Occipital lobe (tissue), 2 donors: Measurements from ENCODE around the gene SDK2. TPM values are rescaled to one million over a fixed set of nuclear protein-coding genes. Genes with fewer than 3 reads are reported as not detected.

Experiments
- DNase-seq: peaks from one replicate; lab custom pipeline; 2025; lab: John Stamatoyannopoulos, UW
- total RNA-seq: library from RNA; depleted of rRNA; stranded (reverse); fragments of >200 nt; gene quantifications from one replicate; pipeline ENCODE4 v1.2.3, GENCODE V29; 2014

SDK2 gene
- total RNA-seq, 1 donor from 2014 or later: 6.9 TPM

DNA sequence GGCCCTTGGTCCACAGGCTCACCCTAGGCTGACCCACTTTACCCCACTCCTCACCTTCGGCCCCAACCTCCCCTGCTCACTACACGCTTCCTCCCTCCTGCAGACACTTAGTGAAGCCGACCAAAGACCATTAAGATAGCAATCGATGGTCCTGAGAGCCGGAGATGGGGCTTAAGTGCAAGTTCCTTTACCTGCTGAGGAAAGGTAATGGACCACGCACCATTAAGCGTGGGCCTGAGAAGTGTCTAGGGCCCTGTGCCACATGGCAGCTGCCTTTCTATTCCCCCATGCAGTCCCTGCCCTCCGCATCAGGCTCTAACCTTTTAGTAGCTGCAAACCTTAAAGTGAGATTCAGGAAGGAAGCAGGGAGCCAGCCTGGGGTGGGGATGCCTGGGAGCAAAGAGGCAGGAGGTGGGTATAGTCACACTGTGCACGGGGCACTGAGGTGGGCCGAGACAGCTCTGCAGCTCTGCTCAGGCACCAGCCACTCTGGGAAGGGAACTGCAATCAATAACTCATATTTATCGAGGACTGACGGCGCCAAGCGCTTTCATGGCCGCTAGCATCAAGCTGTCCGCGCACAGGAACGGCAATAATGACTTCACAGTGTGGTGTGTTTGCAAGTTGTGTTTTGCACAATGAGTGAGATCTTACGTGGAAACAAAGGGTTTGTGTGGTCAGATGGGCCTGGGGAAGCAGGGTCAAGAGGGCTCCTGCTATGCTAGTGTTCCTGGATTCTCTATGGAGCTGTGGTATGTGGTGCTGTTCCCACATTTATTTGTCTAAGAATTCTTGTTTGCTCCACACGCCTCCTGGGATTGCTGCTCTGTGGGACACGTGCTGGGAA lies 247.6 kb downstream of the SDK2 start:
- DNase-seq: no peak

DNA sequence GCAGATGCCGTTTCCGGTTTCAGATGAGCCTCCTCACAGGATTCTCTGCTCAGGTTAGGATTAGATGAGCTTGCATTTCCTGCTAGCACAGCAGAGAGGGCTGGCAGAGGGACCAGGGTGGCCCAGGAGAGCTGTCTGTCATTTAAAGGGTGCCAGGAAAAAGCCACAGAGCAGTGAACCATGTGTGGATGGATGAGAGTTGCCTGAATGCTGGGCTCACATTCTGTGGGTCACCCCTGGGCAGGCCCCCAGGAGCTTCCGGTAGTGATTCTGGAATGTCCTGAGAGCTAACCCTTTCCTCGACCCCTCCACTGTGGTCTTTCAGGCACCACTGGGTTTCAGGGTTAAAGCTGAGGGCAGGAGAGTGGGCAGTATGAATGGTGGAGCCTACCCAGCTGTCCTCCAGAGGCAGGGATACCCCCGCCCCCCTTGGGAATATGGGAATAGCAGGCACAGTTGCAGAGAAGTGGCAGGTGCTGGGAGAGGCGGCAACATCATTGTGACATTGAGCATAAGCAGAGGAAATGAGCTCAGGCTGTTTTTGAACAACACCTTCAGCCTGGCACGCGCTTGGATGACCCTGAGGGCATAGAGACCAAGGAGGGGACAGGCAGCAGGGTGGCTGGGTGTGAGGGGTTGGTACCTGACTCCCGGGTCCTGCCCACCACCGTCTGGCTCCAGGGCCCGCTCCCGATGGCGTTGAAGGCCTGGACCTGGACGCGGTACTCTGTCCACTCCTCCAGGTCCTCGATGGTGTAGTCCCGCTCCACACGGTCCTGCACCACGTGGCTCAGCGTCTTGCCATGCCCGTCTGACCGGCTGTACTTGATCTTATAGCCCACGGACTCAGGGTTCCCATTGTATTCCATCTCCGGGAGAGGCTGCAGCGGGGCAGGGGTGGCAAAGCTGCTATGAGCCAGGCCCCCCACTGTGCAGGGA lies 249.5 kb downstream of the SDK2 start:
- DNase-seq: no peak

DNA sequence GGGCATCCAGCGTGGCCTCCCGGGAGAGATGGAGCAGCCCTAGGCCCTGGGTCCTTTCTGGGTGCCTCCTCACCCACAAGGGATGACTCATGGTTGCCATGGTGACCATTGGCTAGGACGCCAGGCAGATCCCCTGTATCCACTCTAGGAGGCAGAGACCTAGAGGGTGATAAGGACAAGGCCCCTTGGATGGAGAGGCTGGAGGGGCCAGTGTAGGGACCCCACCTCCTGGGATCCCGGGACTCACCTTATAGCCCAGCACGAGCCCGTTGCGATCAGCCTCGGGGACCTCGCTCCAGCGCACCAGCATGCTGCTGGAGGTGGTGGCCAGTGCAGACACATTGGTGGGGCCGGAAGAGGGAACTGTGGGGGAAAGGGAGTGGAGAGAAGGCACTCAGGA lies 250.3 kb downstream of the SDK2 start:
- DNase-seq: no peak

DNA sequence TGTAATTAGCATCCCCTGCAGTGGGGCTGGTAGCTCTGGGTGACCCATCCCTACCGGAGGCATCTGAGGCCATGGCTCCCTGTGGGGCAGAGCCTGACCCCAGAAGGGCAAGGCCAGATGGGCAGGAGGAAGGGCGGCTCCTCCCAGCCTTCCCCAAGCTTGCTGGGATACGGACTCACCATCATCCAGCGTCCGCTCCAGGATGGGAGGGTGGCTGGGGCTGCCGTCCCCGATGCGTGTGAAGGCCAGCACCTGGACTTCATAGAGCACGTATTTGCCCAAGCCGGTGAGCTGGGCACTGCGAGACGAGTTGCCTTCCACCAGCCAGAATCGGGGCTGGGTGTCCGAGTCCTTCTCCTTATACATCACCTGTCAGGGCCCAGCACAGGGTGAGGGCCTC lies 250.9 kb downstream of the SDK2 start:
- DNase-seq: no peak

DNA sequence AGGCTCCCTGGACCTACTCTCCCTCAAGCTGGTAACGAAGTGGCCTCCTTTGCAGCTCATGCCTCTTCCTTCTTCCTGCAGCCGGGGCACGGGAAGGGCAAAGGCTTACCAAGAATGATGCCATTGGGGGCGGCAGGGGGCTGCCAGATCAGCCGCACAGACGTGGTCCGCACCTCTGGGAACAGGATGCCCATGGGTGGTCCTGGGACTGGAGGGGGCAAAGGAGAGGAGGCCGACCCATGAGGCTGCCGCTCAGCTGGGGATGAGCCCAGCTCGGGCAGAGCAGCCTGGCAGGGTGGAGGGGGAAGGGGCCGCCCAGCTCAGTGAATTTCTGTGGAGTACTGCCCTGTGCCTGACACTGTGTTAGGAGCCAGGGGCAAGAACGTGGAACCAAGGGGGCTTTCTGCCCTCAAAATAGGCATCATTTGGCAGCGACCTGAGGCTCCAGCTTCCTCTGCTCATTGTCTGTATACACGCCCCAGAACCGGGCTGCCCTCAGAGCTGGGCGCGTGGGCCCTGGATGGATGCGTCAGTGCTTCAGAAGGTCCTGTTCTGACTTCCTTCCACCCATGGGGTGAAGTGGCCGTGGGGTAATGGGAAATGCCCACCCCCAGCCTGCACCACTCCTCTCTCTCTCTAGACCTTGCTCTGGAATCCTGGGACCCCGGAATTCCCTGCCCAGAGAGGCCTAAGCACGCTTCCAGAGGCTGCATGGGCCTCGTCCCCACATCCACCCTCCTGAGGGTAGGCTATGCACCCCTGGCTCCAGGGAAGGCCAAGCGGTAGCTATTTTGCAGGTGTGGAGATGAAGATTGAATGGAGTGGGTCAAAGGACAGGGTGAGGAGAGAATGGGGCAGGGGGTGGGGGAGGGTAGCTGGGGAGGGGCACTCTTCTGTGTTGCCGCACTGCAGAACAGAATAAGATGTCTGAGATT lies 252.6 kb downstream of the SDK2 start:
- DNase-seq: no peak

DNA sequence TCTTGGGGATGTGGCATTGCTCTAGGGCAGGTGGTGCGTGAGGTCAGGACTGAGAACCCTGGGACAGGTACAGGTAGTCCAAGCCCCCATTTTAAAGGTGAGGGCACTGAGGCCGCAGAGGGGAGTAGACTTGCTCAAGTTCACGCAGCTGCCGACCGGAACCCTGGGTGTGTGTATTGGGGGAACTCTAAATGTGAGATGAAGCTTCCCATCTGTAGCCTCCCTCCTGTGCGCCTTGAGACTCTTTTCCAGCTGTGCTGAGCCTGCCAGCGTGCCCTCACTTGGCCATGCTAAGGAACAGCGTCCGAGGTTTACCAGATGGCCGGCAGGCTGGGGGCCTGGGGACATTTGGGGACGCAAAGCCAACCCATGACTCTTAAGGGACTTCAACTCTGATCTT lies 253.4 kb downstream of the SDK2 start:
- DNase-seq: no peak

DNA sequence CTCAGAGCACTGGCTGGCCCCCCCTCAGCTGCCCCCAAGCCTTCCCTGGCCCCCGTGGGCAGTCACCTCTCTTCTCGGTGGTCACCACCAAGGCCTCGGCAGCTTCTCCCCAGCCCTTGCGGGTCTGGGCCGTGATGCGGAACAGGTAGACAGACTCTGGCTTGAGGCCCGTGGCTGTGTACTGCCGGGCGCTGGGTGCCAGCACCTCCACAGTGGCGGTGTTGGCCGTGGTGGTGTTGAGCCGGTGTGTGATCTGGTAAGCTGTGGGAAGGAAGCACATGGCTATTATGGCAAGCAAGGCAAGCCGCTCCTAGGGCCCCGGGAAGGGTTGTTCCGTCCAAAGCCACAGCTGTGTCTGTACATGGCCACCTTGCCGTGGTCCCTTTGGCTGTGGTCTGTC lies 254.0 kb downstream of the SDK2 start:
- DNase-seq: no peak

DNA sequence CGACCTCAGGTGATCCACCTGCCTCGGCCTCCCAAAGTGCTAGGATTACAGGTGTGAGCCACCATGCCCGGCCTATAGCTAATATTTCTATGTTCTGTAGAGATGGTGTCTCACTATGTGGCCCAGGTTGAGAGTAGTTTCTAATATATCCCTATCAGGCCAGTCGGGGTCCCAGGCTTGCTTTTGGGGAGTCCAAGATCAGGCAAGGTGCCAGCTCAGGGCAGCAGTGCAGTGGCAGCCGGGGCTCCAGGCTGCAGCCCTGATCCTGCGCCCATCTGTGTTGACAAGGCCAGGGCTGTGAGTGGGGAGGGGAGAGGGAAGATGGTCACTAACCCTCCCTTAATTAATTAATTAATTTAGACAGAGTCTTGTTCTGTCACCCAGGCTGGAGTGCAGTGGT lies 254.8 kb downstream of the SDK2 start:
- DNase-seq: no peak

DNA sequence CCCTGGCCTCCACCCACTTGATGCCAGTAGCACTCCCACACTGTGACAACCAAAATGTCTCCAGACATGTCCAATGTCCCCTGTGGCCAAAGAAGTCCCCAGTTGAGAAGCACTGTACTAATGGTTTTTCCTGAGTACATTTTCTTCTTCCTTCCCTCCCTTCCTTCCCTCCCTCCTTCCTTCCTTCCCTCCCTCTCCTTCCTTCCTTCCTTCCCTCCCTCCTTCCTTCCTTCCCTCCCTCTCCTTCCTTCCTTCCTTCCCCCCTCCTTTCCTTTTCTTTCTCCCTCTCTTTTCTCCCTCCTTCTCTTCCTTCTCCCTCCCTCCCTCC lies 255.7 kb downstream of the SDK2 start:
- no peak for DNase-seq

DNA sequence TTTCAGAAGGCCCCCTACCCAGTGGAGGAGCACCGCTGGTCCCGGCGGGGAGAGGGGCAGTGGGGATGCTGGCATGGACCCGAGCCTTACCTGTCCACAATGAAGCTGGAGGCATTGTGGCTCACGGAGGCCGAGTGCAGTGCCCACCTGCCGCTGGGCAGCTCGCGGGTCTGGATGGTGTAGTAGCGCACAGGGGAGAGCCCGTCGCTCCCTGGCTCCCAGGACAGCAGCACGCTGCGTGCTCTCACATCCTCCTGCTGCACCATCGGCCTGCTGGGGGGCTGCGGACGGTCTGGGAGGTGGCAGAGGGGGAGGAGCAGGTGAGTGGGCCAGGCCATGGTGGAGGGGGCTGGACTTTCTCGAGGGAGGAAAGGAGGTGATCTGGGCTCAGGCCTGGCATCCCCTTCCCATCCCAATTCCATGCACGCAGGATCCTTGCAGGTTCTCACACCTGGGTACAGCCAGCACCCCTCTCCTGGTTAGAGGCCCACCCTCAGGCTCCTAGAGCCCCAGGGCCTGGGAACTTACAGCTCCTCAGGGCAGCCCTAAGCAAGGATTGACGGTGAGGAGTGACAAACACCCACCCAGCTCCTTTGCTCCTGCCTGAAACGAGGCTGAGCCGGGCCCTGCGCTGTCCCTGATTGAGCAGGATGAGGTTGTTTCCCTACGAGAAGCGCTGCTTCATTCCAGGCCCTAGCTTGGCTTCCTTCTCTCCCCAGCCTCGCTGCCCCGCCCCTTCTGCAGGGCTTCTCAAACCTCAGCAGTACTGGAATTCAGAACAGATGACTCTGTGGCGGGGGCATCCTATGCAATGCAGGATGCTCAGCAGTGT lies 256.3 kb downstream of the SDK2 start:
- DNase-seq: no peak

DNA sequence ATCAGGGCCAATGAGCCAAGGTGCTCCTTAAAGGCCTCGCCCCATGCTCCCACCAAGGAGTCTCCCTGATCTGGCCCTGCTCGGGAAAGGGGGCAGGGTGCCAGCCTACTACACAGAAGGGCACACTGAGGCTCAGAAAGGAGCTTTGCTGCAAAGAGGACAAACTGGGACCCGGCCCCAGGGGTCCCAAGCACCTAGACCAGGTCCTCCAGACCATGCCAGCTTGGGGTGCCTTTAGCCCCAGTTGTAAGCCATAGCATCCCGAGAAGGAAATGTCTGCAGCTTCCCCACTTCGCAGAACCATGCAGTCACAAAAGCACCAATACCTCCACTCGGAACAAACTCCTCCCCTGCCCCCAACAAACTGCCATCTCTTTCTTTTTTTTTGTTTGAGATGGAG lies 257.7 kb downstream of the SDK2 start:
- DNase-seq: no peak

DNA sequence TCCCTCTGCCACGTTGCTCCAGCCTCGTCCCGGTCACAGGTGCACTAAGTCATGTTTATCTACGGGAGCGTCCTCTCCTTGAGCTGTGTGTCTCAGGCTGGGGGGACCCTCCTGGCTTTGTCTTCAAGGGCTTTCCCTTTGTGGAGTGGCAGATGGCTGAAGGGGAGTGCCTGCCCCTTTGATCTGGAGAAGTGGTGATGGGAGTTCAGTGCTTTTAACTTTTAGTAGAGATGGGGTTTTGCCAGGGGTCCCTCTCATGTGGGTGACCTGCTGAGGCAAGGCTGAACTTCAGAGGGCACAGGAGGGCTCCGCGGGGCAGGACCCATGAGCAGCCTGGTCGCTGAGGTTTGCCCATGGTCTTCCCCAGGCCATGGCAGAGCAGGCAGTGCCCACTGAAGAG lies 259.3 kb downstream of the SDK2 start:
- DNase-seq: no peak

DNA sequence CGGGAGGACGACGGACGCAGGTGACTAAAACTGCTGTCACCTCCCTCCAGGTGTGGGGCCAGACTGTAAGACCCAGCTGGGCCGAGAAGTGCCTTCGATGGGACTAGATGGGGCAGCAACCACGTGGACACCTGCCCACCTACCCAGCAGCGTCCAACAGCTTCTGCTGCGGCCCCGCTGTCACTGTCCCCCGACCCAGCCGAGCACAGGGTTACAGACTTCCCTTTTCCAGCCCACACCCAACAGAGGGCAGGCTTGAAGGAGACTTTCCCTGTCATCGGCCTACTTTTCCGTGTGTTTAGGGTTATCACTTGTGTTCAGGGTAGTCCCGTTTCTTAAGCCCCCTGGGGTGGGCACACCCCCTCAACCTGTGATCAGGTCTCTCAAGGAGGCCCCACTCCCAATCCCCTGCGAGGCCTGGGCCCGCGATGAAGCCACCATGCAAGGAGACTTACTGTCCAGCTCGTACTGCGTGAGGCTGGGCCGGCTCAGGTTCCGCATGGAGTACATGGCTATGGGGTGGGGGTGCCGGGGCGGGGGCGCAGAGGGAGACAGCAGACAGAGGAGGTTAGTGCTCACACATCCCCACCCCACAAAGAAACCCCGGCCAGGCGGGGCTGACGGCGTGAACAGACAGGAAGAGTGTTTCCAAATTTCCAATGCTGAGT lies 263.7 kb downstream of the SDK2 start:
- DNase-seq: no peak

DNA sequence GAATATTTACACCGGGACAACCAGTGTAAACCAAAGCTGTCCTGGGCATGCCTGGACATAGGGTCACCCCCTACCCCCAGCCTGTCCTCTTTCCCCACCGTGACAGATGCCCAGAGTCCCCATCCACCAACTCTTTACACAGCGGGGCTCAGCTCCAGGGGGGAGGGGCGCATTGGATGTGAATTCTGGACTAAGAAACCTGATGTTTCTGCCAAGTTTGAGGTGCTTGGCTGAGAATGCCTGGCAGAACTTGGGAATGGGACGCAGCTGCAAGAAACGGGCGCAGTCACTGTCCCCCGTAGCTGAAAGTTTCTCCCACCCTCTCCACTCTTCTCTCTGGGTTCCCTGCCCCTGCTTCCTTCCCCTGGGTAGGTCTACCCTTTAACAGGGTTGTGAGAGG lies 264.4 kb downstream of the SDK2 start:
- no peak for DNase-seq

DNA sequence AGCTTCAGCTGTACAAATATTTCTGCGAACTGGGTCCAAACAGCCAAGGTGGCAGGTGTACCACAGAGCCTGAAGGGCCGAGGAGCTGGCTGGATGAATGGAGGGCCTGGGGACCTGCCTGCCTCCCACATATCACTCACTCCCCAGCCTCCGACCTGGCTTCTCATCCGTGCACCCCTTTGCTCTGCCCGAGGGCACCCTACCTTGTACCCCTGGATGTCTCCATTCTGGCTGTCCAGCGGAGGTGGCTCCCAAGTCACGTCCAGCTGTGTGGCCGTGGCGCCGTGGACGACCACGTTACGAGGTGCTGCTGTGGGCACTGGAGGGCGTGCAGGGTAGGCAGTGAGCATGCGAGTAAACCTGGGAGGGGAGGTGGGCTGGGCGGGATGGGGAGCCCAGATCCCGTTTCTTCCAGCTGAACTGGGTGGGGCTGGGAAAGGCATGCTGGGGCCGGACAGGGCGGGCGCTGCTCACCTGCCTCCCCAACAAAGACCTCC lies 265.2 kb downstream of the SDK2 start:
- no peak for DNase-seq

DNA sequence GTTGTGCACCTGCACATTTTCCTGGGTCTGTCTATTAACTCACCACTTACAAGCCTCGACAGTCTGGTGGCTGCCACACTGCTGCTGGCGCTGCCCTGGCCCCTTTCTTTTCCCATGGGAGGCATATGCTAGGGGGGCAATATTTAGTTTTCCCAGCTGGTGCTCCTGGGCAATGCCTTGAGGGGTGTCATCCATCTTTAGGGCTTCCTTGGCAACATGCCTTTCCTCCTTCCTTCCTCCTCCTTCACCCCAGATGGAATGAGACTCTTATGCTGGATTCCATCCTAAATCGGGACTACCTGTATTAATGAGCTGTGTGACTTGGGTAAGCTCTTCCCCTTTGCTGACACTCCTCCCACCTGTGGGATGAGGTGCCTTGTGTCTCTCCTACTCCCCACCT lies 267.6 kb downstream of the SDK2 start:
- DNase-seq: no peak

DNA sequence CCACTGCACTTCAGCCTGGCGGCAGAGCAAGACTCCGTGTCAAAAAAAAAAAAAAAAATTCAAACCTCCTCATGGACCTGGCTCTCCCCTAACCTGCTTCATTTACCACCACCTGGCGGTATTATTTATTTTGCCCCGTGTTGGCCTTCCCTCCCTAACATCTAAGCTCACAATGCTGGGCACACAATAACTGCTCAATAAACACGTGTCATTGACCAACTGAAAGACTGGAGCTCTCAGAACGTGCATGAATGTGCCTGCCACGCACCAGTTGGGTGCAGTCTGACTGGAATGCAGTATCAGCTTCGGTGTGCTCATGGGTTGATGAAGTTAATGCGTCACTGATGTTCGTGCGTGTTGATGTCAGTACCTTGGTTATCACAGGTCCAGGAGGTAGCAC lies 268.1 kb downstream of the SDK2 start:
- no peak for DNase-seq

DNA sequence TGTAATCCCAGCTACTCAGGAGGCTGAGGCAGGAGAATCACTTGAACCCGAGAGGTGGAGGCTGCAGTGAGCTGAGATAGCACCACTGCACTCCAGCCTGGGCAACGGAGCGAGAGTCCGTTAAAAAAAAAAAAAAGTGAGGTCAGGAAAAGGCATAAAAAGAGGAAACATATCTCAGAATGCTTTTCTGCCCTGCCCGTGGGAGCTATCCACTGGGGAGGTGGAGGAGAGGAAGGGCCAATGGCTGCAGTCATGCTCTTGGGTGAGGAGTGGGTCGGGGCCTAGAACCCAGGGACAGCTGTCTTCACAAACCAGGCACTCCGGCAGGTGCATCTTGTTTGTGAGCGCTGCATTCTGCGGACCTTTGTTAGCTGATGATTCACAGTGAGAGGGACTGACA lies 272.4 kb downstream of the SDK2 start:
- DNase-seq: no peak

DNA sequence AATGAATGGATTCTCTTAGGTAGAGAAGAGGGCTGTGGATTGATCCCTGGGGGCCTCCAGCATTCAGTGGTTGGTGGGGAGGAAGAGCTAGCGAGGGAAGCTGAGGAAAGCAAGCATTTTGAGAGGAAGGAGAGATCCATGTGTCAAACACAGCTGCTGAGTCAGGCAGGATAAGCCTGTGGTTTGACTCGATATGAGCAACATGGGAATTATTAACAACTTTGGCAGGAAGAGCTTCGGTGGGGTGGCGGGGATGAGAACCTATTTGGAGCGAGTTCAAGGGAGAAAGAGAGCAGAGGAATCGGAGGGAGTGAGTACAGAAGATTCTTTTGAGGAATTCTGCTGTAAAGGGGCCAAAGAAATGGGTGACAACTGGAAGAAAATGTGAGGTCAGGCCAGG lies 273.0 kb downstream of the SDK2 start:
- no peak for DNase-seq
